Vagina (tissue), 2 donors: ENCODE measurements around the gene THAP4. TPM values are rescaled to one million over a fixed set of nuclear protein-coding genes. Genes with fewer than 3 reads are reported as not detected.

Source experiments
- DNase-seq, 2 donors: peaks; one replicate each; pipeline ENCODE4 v3.0.0-alpha.2; 2017; ENCODE audit errors: extremely low spot score in 2 of 2
- H3K27ac ChIP-seq: fragments of 200-600 bp; sonication (generic); one replicate; pipeline ENCODE4 v1.5.1; 2019
- H3K27me3 ChIP-seq: fragments of 200-600 bp; sonication (generic); one replicate; pipeline ENCODE4 v1.5.1; 2019
- H3K36me3 ChIP-seq, 2 donors: fragments of 200-600 bp; sonication (generic); one replicate each; pipeline ENCODE4 v1.5.1; 2017 to 2019
- H3K4me1 ChIP-seq: fragments of 200-600 bp; sonication (generic); one replicate; pipeline ENCODE4 v1.5.1; 2019
- H3K4me3 ChIP-seq, 2 donors: fragments of 200-600 bp; sonication (generic); 1 replicate in 1 of 2; 2 replicates in 1 of 2; pipeline ENCODE4 v1.5.1; 2016 to 2019
- H3K9me3 ChIP-seq: fragments of 200-600 bp; sonication (generic); one replicate; pipeline ENCODE4 v1.5.1; 2019
- CTCF ChIP-seq, 3 experiments: fragments of 450-650 bp in 2 of 3; fragments of 200-600 bp in 1 of 3; sonication (generic) in 1 of 3; IDR thresholded peaks; one replicate each; pipeline ENCODE4 v1.5.1; 2017 to 2019; ENCODE audit warnings: antibody characterized with exemption in 3 of 3, mild to moderate bottlenecking in 2 of 3, moderate library complexity in 2 of 3
- POLR2A ChIP-seq, 2 donors: fragments of 450-650 bp; IDR thresholded peaks; one replicate each; pipeline ENCODE4 v1.6.1; 2017; ENCODE audit warnings: antibody characterized with exemption in 2 of 2, mild to moderate bottlenecking in 2 of 2, moderate library complexity in 2 of 2
- POLR2AphosphoS5 ChIP-seq, 2 donors: sonication (generic); formaldehyde crosslinking; IDR thresholded peaks; one replicate each; pipeline ENCODE4 v1.9.0; 2017; ENCODE audit warnings: antibody characterized with exemption in 2 of 2, mild to moderate bottlenecking in 2 of 2, low read depth in 1 of 2; ENCODE audit not compliant: insufficient read depth in 1 of 2
- intact Hi-C: fragments of 100-400 bp; cut with DNase I; formaldehyde crosslinking; loops from one replicate; pipeline ENCODE4 v1.15.1; 2023
- total RNA-seq: library from RNA; depleted of rRNA; stranded (reverse); fragments of >200 nt; gene quantifications from one replicate; pipeline ENCODE4 v1.2.3, GENCODE V29; 2016

THAP4 gene
- total RNA-seq, 1 donor from 2014 or later = 44.4 TPM

DNA sequence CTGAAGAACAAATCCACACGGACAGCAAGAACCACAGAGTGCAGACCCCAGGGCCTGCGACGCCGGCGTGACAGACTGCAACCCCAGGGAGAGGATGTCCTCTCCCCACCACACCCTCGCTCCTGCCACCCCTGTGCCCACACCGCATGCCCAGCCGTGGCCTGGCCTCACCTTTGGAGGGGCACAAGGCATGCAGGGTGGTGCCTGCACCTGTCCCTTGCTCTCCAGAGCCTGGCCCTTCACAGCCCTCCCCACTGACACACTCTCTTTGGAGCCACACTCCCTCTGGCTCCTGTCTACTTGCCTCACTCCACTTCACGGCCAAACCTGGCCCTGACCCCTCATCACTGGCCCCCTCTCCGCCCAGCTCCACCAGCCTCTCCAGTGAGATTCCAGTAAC, 9.3 kb downstream of the THAP4 start:
- Histone ChIP-seq H3K36me3 (peaks cover 0 to 21% of the 10 kb centered on the region in 2 donors), H3K4me1 (no peaks in the 10 kb centered on the region), H3K27ac (no peak overlapping the region), H3K9me3 (no peaks in the 10 kb centered on the region), H3K27me3 (no peaks in the 10 kb centered on the region), H3K4me3 (no peak overlapping the region)
- TF ChIP-seq CTCF (IDR thresholded peaks at IDR 0.05) = no peak
- TF ChIP-seq POLR2AphosphoS5 (IDR thresholded peaks at IDR 0.05; ENCODE audit: insufficient read depth in 1 of 2, low read depth in 1 of 2) = no peak
- no peak for TF ChIP-seq POLR2A (IDR thresholded peaks at IDR 0.05)
- no peak for DNase-seq
- intact Hi-C loops = no loop called here

DNA sequence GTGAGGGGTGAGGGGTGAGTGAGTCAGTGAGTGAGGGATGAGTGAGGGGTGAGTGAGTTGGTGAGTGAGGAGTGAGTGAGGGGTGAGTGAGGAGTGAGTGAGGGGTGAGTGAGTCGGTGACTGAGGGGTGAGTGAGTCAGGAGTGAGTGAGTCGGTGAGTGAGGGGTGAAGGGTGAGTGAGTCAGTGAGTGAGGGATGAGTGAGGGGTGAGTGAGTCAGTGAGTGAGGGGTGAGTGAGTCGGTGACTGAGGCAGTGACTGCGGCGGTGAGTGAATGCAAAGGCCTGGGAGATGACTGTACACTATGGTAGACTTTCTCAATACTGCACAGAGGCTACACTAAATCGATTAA, 16.6 kb downstream of the THAP4 start:
- Histone ChIP-seq H3K27me3 (no peaks in the 10 kb centered on the region), H3K27ac (no peak overlapping the region), H3K9me3 (no peaks in the 10 kb centered on the region), H3K36me3 (no peaks in the 10 kb centered on the region), H3K4me3 (no peak overlapping the region), H3K4me1 (peaks cover 19% of the 10 kb centered on the region)
- intact Hi-C loops = no loop called here
- no peak for TF ChIP-seq CTCF (IDR thresholded peaks at IDR 0.05)
- TF ChIP-seq POLR2A (IDR thresholded peaks at IDR 0.05) = no peak
- no peak for TF ChIP-seq POLR2AphosphoS5 (IDR thresholded peaks at IDR 0.05; ENCODE audit: insufficient read depth in 1 of 2, low read depth in 1 of 2)
- DNase-seq = no peak

DNA sequence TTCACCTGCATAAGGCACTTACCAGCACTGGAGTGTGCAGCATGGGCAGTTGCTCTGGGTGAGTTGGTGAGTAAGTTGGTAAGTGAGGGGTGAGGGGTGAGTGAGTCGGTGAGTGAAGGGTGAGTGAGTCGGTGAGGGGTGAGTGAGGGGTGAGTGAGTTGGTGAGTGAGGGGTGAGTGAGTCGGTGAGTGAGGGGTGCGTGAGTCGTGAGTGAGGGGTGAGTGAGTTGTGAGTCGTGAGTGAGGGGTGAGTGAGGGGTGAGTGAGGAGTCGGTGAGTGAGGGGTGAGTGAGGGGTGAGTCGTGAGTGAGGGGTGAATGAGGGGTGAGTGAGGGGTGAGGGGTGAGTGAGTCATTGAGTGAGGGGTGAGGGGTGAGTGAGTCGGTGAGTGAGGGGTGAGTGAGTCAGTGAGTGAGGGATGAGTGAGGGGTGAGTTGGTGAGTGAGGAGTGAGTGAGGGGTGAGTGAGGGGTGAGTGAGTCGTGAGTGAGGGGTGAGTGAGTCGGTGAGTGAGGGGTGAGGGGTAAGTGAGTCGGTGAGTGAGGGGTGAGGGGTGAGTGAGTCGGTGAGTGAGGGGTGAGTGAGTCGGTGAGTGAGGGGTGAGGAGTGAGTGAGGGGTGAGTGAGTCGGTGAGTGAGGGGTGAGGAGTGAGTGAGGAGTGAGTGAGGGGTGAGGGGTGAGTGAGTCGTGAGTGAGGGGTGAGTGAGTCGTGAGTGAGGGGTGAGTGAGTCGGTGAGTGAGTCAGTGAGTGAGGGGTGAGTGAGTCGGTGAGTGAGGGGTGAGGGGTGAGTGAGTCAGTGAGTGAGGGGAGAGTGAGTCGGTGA, 17.1 kb downstream of the THAP4 start:
- Histone ChIP-seq H3K9me3 (no peaks in the 10 kb centered on the region), H3K4me1 (peaks cover 19% of the 10 kb centered on the region), H3K27ac (no peak overlapping the region), H3K4me3 (no peak overlapping the region), H3K36me3 (no peaks in the 10 kb centered on the region), H3K27me3 (no peaks in the 10 kb centered on the region)
- intact Hi-C loops = no loop called here
- no peak for DNase-seq
- TF ChIP-seq POLR2AphosphoS5 (IDR thresholded peaks at IDR 0.05; ENCODE audit: insufficient read depth in 1 of 2, low read depth in 1 of 2) = no peak
- TF ChIP-seq CTCF (IDR thresholded peaks at IDR 0.05) = no peak

GRCh38 chr2:241618829-241619228, 18.1 kb downstream of the THAP4 start:
- H3K27ac ChIP-seq = no peak overlapping the region
- no peaks in the 10 kb centered on the region for H3K36me3 ChIP-seq
- intact Hi-C loops = no loop called here
- peaks cover 19% of the 10 kb centered on the region for H3K4me1 ChIP-seq
- TF ChIP-seq POLR2AphosphoS5 (IDR thresholded peaks at IDR 0.05; ENCODE audit: insufficient read depth in 1 of 2, low read depth in 1 of 2) (no peak), POLR2A (IDR thresholded peaks at IDR 0.05) (no peak), CTCF (IDR thresholded peaks at IDR 0.05) (no peak)
- no peaks in the 10 kb centered on the region for H3K27me3 ChIP-seq
- no peak for DNase-seq
- H3K9me3 ChIP-seq = no peaks in the 10 kb centered on the region
- H3K4me3 ChIP-seq = no peak overlapping the region

GRCh38 chr2:241618296-241618805, 18.6 kb downstream of the THAP4 start:
- no peak for DNase-seq
- Histone ChIP-seq H3K36me3 (no peaks in the 10 kb centered on the region), H3K27me3 (no peaks in the 10 kb centered on the region), H3K27ac (no peak overlapping the region), H3K4me1 (peaks cover 19% of the 10 kb centered on the region), H3K9me3 (no peaks in the 10 kb centered on the region), H3K4me3 (no peak overlapping the region)
- intact Hi-C loops = no loop called here
- TF ChIP-seq POLR2AphosphoS5 (IDR thresholded peaks at IDR 0.05; ENCODE audit: insufficient read depth in 1 of 2, low read depth in 1 of 2) = no peak
- TF ChIP-seq POLR2A (IDR thresholded peaks at IDR 0.05) = no peak
- TF ChIP-seq CTCF (IDR thresholded peaks at IDR 0.05) = no peak
